Hepatocyte (in vitro differentiated cells): ENCODE data around the gene SMAP2.

Source experiments
- CTCF ChIP-seq: fragments of 200-600 bp; sonication (generic); IDR thresholded peaks from 2 replicates; pipeline ENCODE4 v1.5.1; 2016; ENCODE audit warnings: antibody characterized with exemption, mild to moderate bottlenecking; ENCODE audit not compliant: poor library complexity
- EZH2 ChIP-seq: fragments of 200-600 bp; sonication (generic); IDR thresholded peaks from 2 replicates; pipeline ENCODE4 v1.6.1; 2016; ENCODE audit warnings: antibody characterized with exemption, mild to moderate bottlenecking, borderline replicate concordance

GRCh38 chr1:40377512-40377911 is 4.0 kb downstream of the SMAP2 start:
- no peak for TF ChIP-seq CTCF
- TF ChIP-seq EZH2: no peak
